SK-N-MC (cell line): ENCODE measurements around the gene TSHZ2.
"Not testable (repeated sequence)": the region's sequence is repeated elsewhere in the genome, so short reads cannot be mapped to it uniquely, and the experiment has no call there.

ENCODE experiments used
- DNase-seq: peaks from one replicate; pipeline ENCODE4 v3.0.0-alpha.2; 2011; ENCODE audit warnings: low read depth, low spot score
- H3K27ac ChIP-seq: fragments of 200-600 bp; sonication (generic); 2 replicates; pipeline ENCODE4 v1.5.1; 2016; ENCODE audit warnings: mixed run types
- H3K36me3 ChIP-seq: fragments of 200-600 bp; sonication (generic); 2 replicates; pipeline ENCODE4 v1.6.1; 2017; ENCODE audit warnings: antibody characterized with exemption, low read length, mixed read lengths; ENCODE audit not compliant: insufficient read depth
- H3K4me3 ChIP-seq: fragments of 200-600 bp; sonication (generic); 2 replicates; pipeline ENCODE4 v1.5.1; 2016
- H3K9ac ChIP-seq: fragments of 200-600 bp; sonication (generic); 2 replicates; pipeline ENCODE4 v1.8.0; 2017; ENCODE audit warnings: mixed run types, mixed read lengths; ENCODE audit not compliant: insufficient read length
- H3K9me3 ChIP-seq: fragments of 200-600 bp; sonication (generic); 2 replicates; pipeline ENCODE4 v1.6.1; 2017; ENCODE audit warnings: low read depth, mild to moderate bottlenecking, antibody characterized with exemption, low read length, moderate library complexity, mixed read lengths
- EZH2 ChIP-seq: fragments of 200-600 bp; sonication (generic); IDR thresholded peaks from one replicate; pipeline ENCODE4 v1.6.1; 2017; ENCODE audit warnings: antibody characterized with exemption
- FOXP2 ChIP-seq: optimal IDR thresholded peaks from 2 replicates; pipeline ENCODE3; 2011; ENCODE audit warnings: mild to moderate bottlenecking, moderate library complexity; ENCODE audit not compliant: insufficient read depth; ENCODE audit errors: extremely low read length, control extremely low read depth
- POLR2AphosphoS5 ChIP-seq: IDR thresholded peaks from 2 replicates; pipeline ENCODE4 v1.6.1; 2012; ENCODE audit warnings: mild to moderate bottlenecking, low read depth, low read length, borderline replicate concordance

The TSHZ2 gene

GRCh38 chr20:53408691-53409446 is 436.7 kb downstream of the TSHZ2 start:
- no peak for DNase-seq
- Histone ChIP-seq H3K9me3 (no peaks in the 10 kb centered on the region), H3K4me3 (peak overlapping the region; percentile 11; the same call in 1 of the 2 replicates), H3K9ac (peak overlapping the region; percentile 41), H3K27ac (peak overlapping the region; percentile 48; the same call in 1 of the 2 replicates), H3K36me3 (no peaks in the 10 kb centered on the region)
- TF ChIP-seq FOXP2 (no peak), POLR2AphosphoS5 (no peak), EZH2 (no peak)

- no peak for TF ChIP-seq FOXP2
- no peak for TF ChIP-seq EZH2
- TF ChIP-seq POLR2AphosphoS5 = no peak
- Histone ChIP-seq H3K4me3 (no peak overlapping the region), H3K27ac (peak overlapping the region; percentile 48), H3K9ac (peak overlapping the region; percentile 41), H3K9me3 (no peaks in the 10 kb centered on the region), H3K36me3 (no peaks in the 10 kb centered on the region)
- no peak for DNase-seq
These were observed 437.2 kb downstream of the TSHZ2 start for GRCh38 chr20:53409447-53409717.

GRCh38 chr20:53411129-53411528 is 439.0 kb downstream of the TSHZ2 start:
- TF ChIP-seq EZH2 (no peak), FOXP2 (no peak), POLR2AphosphoS5 (no peak)
- H3K27ac ChIP-seq = no peak overlapping the region
- no peak overlapping the region for H3K9ac ChIP-seq
- DNase-seq = no peak
- H3K4me3 ChIP-seq = no peak overlapping the region
- H3K36me3 ChIP-seq = no peaks in the 10 kb centered on the region
- no peaks in the 10 kb centered on the region for H3K9me3 ChIP-seq

- no peaks in the 10 kb centered on the region for H3K36me3 ChIP-seq
- TF ChIP-seq FOXP2 = no peak
- TF ChIP-seq EZH2 = no peak
- TF ChIP-seq POLR2AphosphoS5 = no peak
These were observed 439.7 kb downstream of the TSHZ2 start for GRCh38 chr20:53411891-53412290.

GRCh38 chr20:53412577-53413185 is 440.5 kb downstream of the TSHZ2 start:
- no peaks in the 10 kb centered on the region for H3K36me3 ChIP-seq
- no peak overlapping the region for H3K27ac ChIP-seq
- no peak for DNase-seq
- TF ChIP-seq POLR2AphosphoS5 (no peak), EZH2 (no peak), FOXP2 (no peak)
- no peaks in the 10 kb centered on the region for H3K9me3 ChIP-seq
- no peak overlapping the region for H3K9ac ChIP-seq
- no peak overlapping the region for H3K4me3 ChIP-seq

More at GRCh38 chr20:53411891-53412290, 439.7 kb downstream of the TSHZ2 start:
- H3K4me3 ChIP-seq = no peak overlapping the region
- no peak for DNase-seq
- H3K27ac ChIP-seq = no peak overlapping the region
- H3K9me3 ChIP-seq = no peaks in the 10 kb centered on the region
- no peak overlapping the region for H3K9ac ChIP-seq

- no peak for DNase-seq
- no peak overlapping the region for H3K4me3 ChIP-seq
- no peaks in the 10 kb centered on the region for H3K9me3 ChIP-seq
- no peaks in the 10 kb centered on the region for H3K36me3 ChIP-seq
- TF ChIP-seq POLR2AphosphoS5 (no peak), FOXP2 (no peak), EZH2 (no peak)
- no peak overlapping the region for H3K27ac ChIP-seq
- H3K9ac ChIP-seq = no peak overlapping the region
These were observed 441.1 kb downstream of the TSHZ2 start for GRCh38 chr20:53413186-53413631.

GRCh38 chr20:53413845-53414244 is 441.7 kb downstream of the TSHZ2 start:
- not testable (repeated sequence) for H3K36me3 ChIP-seq, DNase-seq, H3K9me3 ChIP-seq, H3K4me3 ChIP-seq, H3K27ac ChIP-seq, H3K9ac ChIP-seq

- Histone ChIP-seq H3K4me3 (no peak overlapping the region), H3K27ac (no peak overlapping the region), H3K9me3 (no peaks in the 10 kb centered on the region), H3K9ac (no peak overlapping the region), H3K36me3 (no peaks in the 10 kb centered on the region)
- TF ChIP-seq FOXP2 (no peak), POLR2AphosphoS5 (no peak), EZH2 (no peak)
- DNase-seq = no peak
These were observed 447.7 kb downstream of the TSHZ2 start for GRCh38 chr20:53419693-53420460.

GRCh38 chr20:53421343-53421742 is 449.2 kb downstream of the TSHZ2 start:
- Histone ChIP-seq H3K4me3 (no peak overlapping the region), H3K27ac (no peak overlapping the region), H3K9me3 (no peaks in the 10 kb centered on the region), H3K36me3 (no peaks in the 10 kb centered on the region), H3K9ac (no peak overlapping the region)
- DNase-seq = no peak
- no peak for TF ChIP-seq FOXP2
- no peak for TF ChIP-seq POLR2AphosphoS5
- TF ChIP-seq EZH2 = no peak
